ENCODE results near the gene ARHGAP45.

GRCh38 chr19:1085053-1085658 is 18.2 kb downstream of the ARHGAP45 start:
- no peak for TF ChIP-seq CTCF (IDR thresholded peaks at IDR 0.05 in 4 of 5, conservative IDR thresholded peaks at IDR 0.05 in 1 of 5)
- no peak for TF ChIP-seq POLR2A (IDR thresholded peaks at IDR 0.05)

All from gastrocnemius medialis (tissue), 4 donors.